ENCODE data around the gene DLEC1.

The DLEC1 gene

GRCh38 chr3:38000965-38001455 is 38.0 kb upstream of the DLEC1 start:
- H3K9ac ChIP-seq, result no peak overlapping the region
- H3K36me3 ChIP-seq (ENCODE audit: control insufficient read depth, insufficient read depth, low read length), result no peaks in the 10 kb centered on the region
- H3K27me3 ChIP-seq (ENCODE audit: control insufficient read depth, insufficient read depth, low read length), result no peaks in the 10 kb centered on the region
- H3K9me3 ChIP-seq (ENCODE audit: control insufficient read depth, low read length), result no peaks in the 10 kb centered on the region
- H3K79me2 ChIP-seq, result no peaks in the 10 kb centered on the region
- no peak overlapping the region for H2AFZ ChIP-seq
- H3K4me2 ChIP-seq (ENCODE audit: low read length), result no peak overlapping the region
- TF ChIP-seq, protein P1, sequence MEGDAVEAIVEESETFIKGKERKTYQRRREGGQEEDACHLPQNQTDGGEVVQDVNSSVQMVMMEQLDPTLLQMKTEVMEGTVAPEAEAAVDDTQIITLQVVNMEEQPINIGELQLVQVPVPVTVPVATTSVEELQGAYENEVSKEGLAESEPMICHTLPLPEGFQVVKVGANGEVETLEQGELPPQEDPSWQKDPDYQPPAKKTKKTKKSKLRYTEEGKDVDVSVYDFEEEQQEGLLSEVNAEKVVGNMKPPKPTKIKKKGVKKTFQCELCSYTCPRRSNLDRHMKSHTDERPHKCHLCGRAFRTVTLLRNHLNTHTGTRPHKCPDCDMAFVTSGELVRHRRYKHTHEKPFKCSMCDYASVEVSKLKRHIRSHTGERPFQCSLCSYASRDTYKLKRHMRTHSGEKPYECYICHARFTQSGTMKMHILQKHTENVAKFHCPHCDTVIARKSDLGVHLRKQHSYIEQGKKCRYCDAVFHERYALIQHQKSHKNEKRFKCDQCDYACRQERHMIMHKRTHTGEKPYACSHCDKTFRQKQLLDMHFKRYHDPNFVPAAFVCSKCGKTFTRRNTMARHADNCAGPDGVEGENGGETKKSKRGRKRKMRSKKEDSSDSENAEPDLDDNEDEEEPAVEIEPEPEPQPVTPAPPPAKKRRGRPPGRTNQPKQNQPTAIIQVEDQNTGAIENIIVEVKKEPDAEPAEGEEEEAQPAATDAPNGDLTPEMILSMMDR (IDR thresholded peaks at IDR 0.05), result no peak
- H3K4me1 ChIP-seq, result peaks cover 5% of the 10 kb centered on the region
- H3K4me3 ChIP-seq (ENCODE audit: low read depth, low read length), result no peak overlapping the region
- no peak overlapping the region for H3K27ac ChIP-seq

- no peak overlapping the region for H2AFZ ChIP-seq
- H3K9ac ChIP-seq, result no peak overlapping the region
- no peak overlapping the region for H3K27ac ChIP-seq
- no peak overlapping the region for H3K4me3 ChIP-seq (ENCODE audit: low read depth, low read length)
- TF ChIP-seq, protein P1 (IDR thresholded peaks at IDR 0.05), result no peak
- no peaks in the 10 kb centered on the region for H3K9me3 ChIP-seq (ENCODE audit: control insufficient read depth, low read length)
- H3K27me3 ChIP-seq (ENCODE audit: control insufficient read depth, insufficient read depth, low read length), result no peaks in the 10 kb centered on the region
- H3K36me3 ChIP-seq (ENCODE audit: control insufficient read depth, insufficient read depth, low read length), result no peaks in the 10 kb centered on the region
- no peaks in the 10 kb centered on the region for H3K79me2 ChIP-seq
- H3K4me1 ChIP-seq, result peaks cover 5% of the 10 kb centered on the region
- no peak overlapping the region for H3K4me2 ChIP-seq (ENCODE audit: low read length)
Measured at GRCh38 chr3:38001456-38002081, 37.4 kb upstream of the DLEC1 start.

GRCh38 chr3:38002291-38002876 is 36.6 kb upstream of the DLEC1 start:
- Histone ChIP-seq H3K27me3 (ENCODE audit: control insufficient read depth, insufficient read depth, low read length) (no peaks in the 10 kb centered on the region), H2AFZ (no peak overlapping the region), H3K4me2 (ENCODE audit: low read length) (no peak overlapping the region), H3K4me3 (ENCODE audit: low read depth, low read length) (no peak overlapping the region), H3K36me3 (ENCODE audit: control insufficient read depth, insufficient read depth, low read length) (no peaks in the 10 kb centered on the region), H3K9me3 (ENCODE audit: control insufficient read depth, low read length) (no peaks in the 10 kb centered on the region), H3K79me2 (no peaks in the 10 kb centered on the region), H3K9ac (no peak overlapping the region), H3K4me1 (peaks cover 5% of the 10 kb centered on the region), H3K27ac (no peak overlapping the region)
- TF ChIP-seq, protein P1 (IDR thresholded peaks at IDR 0.05), result no peak

GRCh38 chr3:38002940-38003339 is 36.1 kb upstream of the DLEC1 start:
- Histone ChIP-seq H3K27me3 (ENCODE audit: control insufficient read depth, insufficient read depth, low read length) (no peaks in the 10 kb centered on the region), H3K4me1 (peaks cover 5% of the 10 kb centered on the region), H3K36me3 (ENCODE audit: control insufficient read depth, insufficient read depth, low read length) (no peaks in the 10 kb centered on the region), H3K4me2 (ENCODE audit: low read length) (no peak overlapping the region), H3K4me3 (ENCODE audit: low read depth, low read length) (no peak overlapping the region), H2AFZ (no peak overlapping the region), H3K79me2 (no peaks in the 10 kb centered on the region), H3K9ac (no peak overlapping the region), H3K9me3 (ENCODE audit: control insufficient read depth, low read length) (no peaks in the 10 kb centered on the region), H3K27ac (no peak overlapping the region)
- TF ChIP-seq, protein P1 (IDR thresholded peaks at IDR 0.05), result no peak
